Activated CD4-positive, alpha-beta T cell treated with anti-CD3 and anti-CD28 coated beads, Interleukin-2, amount 50 U/mL, for 1 hour (primary cell): ENCODE results near the gene TRIB2.

Source experiments
- DNase-seq: peaks from one replicate; pipeline ENCODE4 v3.0.0-alpha.2; 2020

TRIB2 gene

GRCh38 chr2:12787891-12788801 is 71.4 kb downstream of the TRIB2 start:
- DNase-seq: no peak

DNA sequence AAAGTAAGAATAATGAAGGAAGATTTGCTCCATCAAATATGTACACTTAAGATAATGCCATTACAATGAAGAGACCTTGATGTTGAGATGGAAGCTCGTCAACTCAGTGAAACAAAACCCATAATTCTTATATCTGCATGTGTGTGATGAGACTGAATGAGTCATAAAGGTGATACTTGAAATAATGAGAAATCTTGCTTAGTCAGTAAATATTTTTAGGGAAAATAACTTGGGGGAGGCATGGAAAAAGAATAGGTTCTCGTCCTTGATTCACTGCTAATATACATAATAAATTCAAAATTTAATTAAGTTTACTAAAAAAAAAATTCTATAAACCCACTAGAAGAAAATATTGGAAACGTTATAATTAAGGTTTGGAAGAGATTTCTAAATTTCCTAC is 75.2 kb downstream of the TRIB2 start:
- no peak for DNase-seq
